GM12878 (cell line): ENCODE measurements around the gene ZBTB9.

Experiments used
- CTCF ChIP-seq, 3 experiments: IDR thresholded peaks in 2 of 3; conservative IDR thresholded peaks in 1 of 3; 2 replicates each; pipeline ENCODE4 v1.5.1; 2011; ENCODE audit warnings: low read depth in 3 of 3, low read length in 3 of 3, mild to moderate bottlenecking in 3 of 3, control low read depth in 2 of 3, moderate library complexity in 2 of 3, inconsistent platforms in 1 of 3, mixed read lengths in 1 of 3; ENCODE audit not compliant: control insufficient read depth in 2 of 3, insufficient read depth in 1 of 3; ENCODE audit errors: extremely low read depth in 1 of 3
- EP300 ChIP-seq, 2 experiments: fragments of 150-350 bp in 1 of 2; IDR thresholded peaks; 2 replicates each; pipeline ENCODE4 v1.6.1; 2011 to 2012; ENCODE audit warnings: low read depth in 2 of 2, low read length in 2 of 2, borderline replicate concordance in 1 of 2, improper control_type of control experiment in 1 of 2, inconsistent platforms in 1 of 2; ENCODE audit not compliant: control insufficient read depth in 1 of 2
- POLR2A ChIP-seq: IDR thresholded peaks from 2 replicates; pipeline ENCODE4 v1.6.1; 2011; ENCODE audit warnings: low read depth, mild to moderate bottlenecking, low read length

GRCh38 chr6:33405386-33405940 is 48.9 kb upstream of the ZBTB9 start:
- TF ChIP-seq POLR2A (no peak), EP300 (IDR thresholded peaks at IDR 0.05; ENCODE audit: borderline replicate concordance in 1 of 2, control insufficient read depth in 1 of 2, low read depth in 2 of 2, low read length in 2 of 2) (no peak), CTCF (IDR thresholded peaks at IDR 0.05 in 2 of 3, conservative IDR thresholded peaks at IDR 0.05 in 1 of 3; ENCODE audit: control insufficient read depth in 2 of 3, extremely low read depth in 1 of 3, insufficient read depth in 1 of 3, low read depth in 3 of 3, low read length in 3 of 3) (no peak)
